ENCODE results near the gene MRFAP1L1. TPM values are rescaled to one million over a fixed set of nuclear protein-coding genes. Genes with fewer than 3 reads are reported as not detected.

MRFAP1L1 gene
- total RNA-seq, 1 experiment from 2014 or later, result 57.7 TPM

DNA sequence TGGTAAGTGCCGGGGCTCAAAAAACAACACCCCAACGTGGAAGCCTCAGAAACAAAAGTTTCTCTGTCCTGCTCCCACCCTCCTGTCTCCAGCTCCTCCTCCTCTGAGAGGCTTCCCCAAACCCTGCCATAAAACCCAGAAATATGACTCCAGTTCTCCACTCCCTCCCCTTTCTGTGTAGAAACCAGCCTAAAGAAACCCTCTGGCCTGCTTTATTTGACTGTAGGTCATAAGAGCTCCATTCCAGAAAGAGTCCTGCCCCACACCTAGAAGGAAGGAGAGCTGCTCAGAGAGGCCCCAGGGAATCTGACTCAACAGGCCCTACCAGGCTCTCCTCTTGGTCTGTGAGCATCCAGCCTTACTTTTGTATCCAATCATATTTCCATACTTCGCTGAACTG is 16.9 kb downstream of the MRFAP1L1 start:
- H3K56ac ChIP-seq (ENCODE audit: insufficient read length, low read depth, low read length), result no peak overlapping the region
- peaks cover 7% of the 10 kb centered on the region for H3K27me3 Mint-ChIP-seq (ENCODE audit: low read depth)
- H3K23ac ChIP-seq (ENCODE audit: insufficient read length, low read depth, low read length), result no peak overlapping the region
- no peak overlapping the region for H3K27ac ChIP-seq (ENCODE audit: insufficient read length, low read depth, low read length)
- no peaks in the 10 kb centered on the region for H3K27me3 ChIP-seq (ENCODE audit: insufficient read depth, low read length)
- peak overlapping the region in 1 of 3 experiments; percentile 79; a peak in 1 of 7 replicates for H3K27ac Mint-ChIP-seq
- H2AK5ac ChIP-seq (ENCODE audit: insufficient read length, low read length), result no peak overlapping the region
- H2BK12ac ChIP-seq (ENCODE audit: insufficient read length, low read depth, low read length), result no peak overlapping the region
- no peak overlapping the region for H4K5ac ChIP-seq (ENCODE audit: insufficient read length, low read depth, low read length)
- H4K20me1 ChIP-seq (ENCODE audit: control insufficient read depth, insufficient read depth, insufficient read length), result no peaks in the 10 kb centered on the region
- TF ChIP-seq, protein P1, sequence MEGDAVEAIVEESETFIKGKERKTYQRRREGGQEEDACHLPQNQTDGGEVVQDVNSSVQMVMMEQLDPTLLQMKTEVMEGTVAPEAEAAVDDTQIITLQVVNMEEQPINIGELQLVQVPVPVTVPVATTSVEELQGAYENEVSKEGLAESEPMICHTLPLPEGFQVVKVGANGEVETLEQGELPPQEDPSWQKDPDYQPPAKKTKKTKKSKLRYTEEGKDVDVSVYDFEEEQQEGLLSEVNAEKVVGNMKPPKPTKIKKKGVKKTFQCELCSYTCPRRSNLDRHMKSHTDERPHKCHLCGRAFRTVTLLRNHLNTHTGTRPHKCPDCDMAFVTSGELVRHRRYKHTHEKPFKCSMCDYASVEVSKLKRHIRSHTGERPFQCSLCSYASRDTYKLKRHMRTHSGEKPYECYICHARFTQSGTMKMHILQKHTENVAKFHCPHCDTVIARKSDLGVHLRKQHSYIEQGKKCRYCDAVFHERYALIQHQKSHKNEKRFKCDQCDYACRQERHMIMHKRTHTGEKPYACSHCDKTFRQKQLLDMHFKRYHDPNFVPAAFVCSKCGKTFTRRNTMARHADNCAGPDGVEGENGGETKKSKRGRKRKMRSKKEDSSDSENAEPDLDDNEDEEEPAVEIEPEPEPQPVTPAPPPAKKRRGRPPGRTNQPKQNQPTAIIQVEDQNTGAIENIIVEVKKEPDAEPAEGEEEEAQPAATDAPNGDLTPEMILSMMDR (conservative IDR thresholded peaks at IDR 0.05), result no peak
- H2BK5ac ChIP-seq (ENCODE audit: insufficient read length, low read length), result no peak overlapping the region
- no peaks in the 10 kb centered on the region for H3K23me2 ChIP-seq (ENCODE audit: insufficient read length, low read depth, low read length, poor library complexity, severe bottlenecking)
- peaks cover 6% of the 10 kb centered on the region in 2 experiments for H3K9me3 Mint-ChIP-seq
- H3K4me3 Mint-ChIP-seq, result no peak overlapping the region; a peak in 1 of 5 replicates
- no peak overlapping the region for H2BK120ac ChIP-seq (ENCODE audit: low read depth, low read length, poor library complexity, severe bottlenecking)
- no peak overlapping the region for H3K9ac ChIP-seq (ENCODE audit: extremely low read depth, insufficient read length, low read length)
- H2BK15ac ChIP-seq (ENCODE audit: low read depth, low read length), result no peak overlapping the region
- DNase-seq, result no peak
- H3K79me2 ChIP-seq (ENCODE audit: insufficient read depth, low read length), result no peaks in the 10 kb centered on the region
- H4K8ac ChIP-seq (replicated peaks; ENCODE audit: insufficient read length, low read depth, low read length), result no peak overlapping the region
- no peak overlapping the region for H3K14ac ChIP-seq (ENCODE audit: insufficient read depth, low read length)
- H2AFZ ChIP-seq (ENCODE audit: low read length), result no peak overlapping the region
- no peak overlapping the region for H3T11ph ChIP-seq (ENCODE audit: low read length)
- peaks cover 14 to 32% of the 10 kb centered on the region in 2 experiments for H3K4me1 Mint-ChIP-seq
- no peaks in the 10 kb centered on the region; the same call in 1 of the 2 replicates for H3K4me1 ChIP-seq (ENCODE audit: insufficient read depth, low read length)
- H2BK20ac ChIP-seq (ENCODE audit: low read depth, low read length, poor library complexity, severe bottlenecking), result no peak overlapping the region
- no peak overlapping the region for H4K91ac ChIP-seq (ENCODE audit: insufficient read length, low read depth, low read length)
- H3K9me3 ChIP-seq (ENCODE audit: control insufficient read depth, low read depth, low read length), result no peaks in the 10 kb centered on the region
- no peak overlapping the region for H3K4me2 ChIP-seq (ENCODE audit: insufficient read depth, insufficient read length, low read length)
- H3K18ac ChIP-seq (ENCODE audit: insufficient read length, low read depth, low read length), result no peak overlapping the region
- no peak overlapping the region for H3K4ac ChIP-seq (ENCODE audit: low read depth, low read length)
- H3K79me1 ChIP-seq (ENCODE audit: insufficient read depth, low read depth, low read length, poor library complexity, severe bottlenecking), result no peaks in the 10 kb centered on the region
- peaks cover 0 to 7% (median 1%) of the 10 kb centered on the region in 3 experiments; a peak in 4 of 7 replicates for H3K36me3 Mint-ChIP-seq (ENCODE audit: insufficient read depth in 1 of 3, low read depth in 3 of 3)
- no CpG with 5 or more reads among the region's 3 CpGs for WGBS (ENCODE audit: extremely low coverage, insufficient read length, low lambda C conversion rate)
